Type B pancreatic cell (in vitro differentiated cells): ENCODE data around the gene SLC36A1. TPM values are rescaled to one million over a fixed set of nuclear protein-coding genes. Genes with fewer than 3 reads are reported as not detected.

Source experiments
- DNase-seq: peaks from one replicate; pipeline ENCODE4 v3.0.0; 2021; ENCODE audit warnings: mixed read lengths; ENCODE audit not compliant: unreplicated experiment; ENCODE audit errors: extremely low spot score
- H3K27ac Mint-ChIP-seq: 2 replicates; pipeline ENCODE4 v1.8.0; 2021; ENCODE audit warnings: mild to moderate bottlenecking, mixed read lengths
- H3K27me3 Mint-ChIP-seq: 2 replicates; pipeline ENCODE4 v1.8.0; 2021; ENCODE audit warnings: mixed read lengths
- H3K36me3 Mint-ChIP-seq: 2 replicates; pipeline ENCODE4 v1.8.0; 2021; ENCODE audit warnings: mixed read lengths
- H3K4me1 Mint-ChIP-seq: one replicate; pipeline ENCODE4 v1.8.0; 2021; ENCODE audit warnings: mixed read lengths; ENCODE audit not compliant: unreplicated experiment
- H3K4me3 Mint-ChIP-seq: 2 replicates; pipeline ENCODE4 v1.8.0; 2021; ENCODE audit warnings: mild to moderate bottlenecking, mixed read lengths
- H3K9me3 Mint-ChIP-seq: 2 replicates; pipeline ENCODE4 v1.8.0; 2021; ENCODE audit warnings: mixed read lengths
- total RNA-seq: library from RNA; stranded (reverse); gene quantifications from 2 replicates; pipeline ENCODE4 v1.2.1, GENCODE V29; 2021; ENCODE audit warnings: low replicate concordance
- TF ChIP-seq, protein P1 (sequence below): fragments of 200-600 bp; sonication (generic); conservative IDR thresholded peaks from 2 replicates; pipeline ENCODE4 v1.5.0; 2021; ENCODE audit warnings: antibody characterized with exemption, mild to moderate bottlenecking

SLC36A1 gene
- total RNA-seq, 1 donor from 2014 or later: 15.5 TPM

- Mint-ChIP-seq H3K9me3 (no peaks in the 10 kb centered on the region), H3K4me3 (no peak overlapping the region), H3K36me3 (no peaks in the 10 kb centered on the region), H3K27me3 (no peaks in the 10 kb centered on the region), H3K27ac (no peak overlapping the region), H3K4me1 (no peaks in the 10 kb centered on the region)
- DNase-seq: no peak
- TF ChIP-seq, protein P1, sequence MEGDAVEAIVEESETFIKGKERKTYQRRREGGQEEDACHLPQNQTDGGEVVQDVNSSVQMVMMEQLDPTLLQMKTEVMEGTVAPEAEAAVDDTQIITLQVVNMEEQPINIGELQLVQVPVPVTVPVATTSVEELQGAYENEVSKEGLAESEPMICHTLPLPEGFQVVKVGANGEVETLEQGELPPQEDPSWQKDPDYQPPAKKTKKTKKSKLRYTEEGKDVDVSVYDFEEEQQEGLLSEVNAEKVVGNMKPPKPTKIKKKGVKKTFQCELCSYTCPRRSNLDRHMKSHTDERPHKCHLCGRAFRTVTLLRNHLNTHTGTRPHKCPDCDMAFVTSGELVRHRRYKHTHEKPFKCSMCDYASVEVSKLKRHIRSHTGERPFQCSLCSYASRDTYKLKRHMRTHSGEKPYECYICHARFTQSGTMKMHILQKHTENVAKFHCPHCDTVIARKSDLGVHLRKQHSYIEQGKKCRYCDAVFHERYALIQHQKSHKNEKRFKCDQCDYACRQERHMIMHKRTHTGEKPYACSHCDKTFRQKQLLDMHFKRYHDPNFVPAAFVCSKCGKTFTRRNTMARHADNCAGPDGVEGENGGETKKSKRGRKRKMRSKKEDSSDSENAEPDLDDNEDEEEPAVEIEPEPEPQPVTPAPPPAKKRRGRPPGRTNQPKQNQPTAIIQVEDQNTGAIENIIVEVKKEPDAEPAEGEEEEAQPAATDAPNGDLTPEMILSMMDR: no peak
Observed at GRCh38 chr5:151430731-151431130, 16.7 kb upstream of the SLC36A1 start.

- Mint-ChIP-seq H3K27ac (no peak overlapping the region), H3K36me3 (no peaks in the 10 kb centered on the region), H3K4me1 (no peaks in the 10 kb centered on the region), H3K9me3 (no peaks in the 10 kb centered on the region), H3K27me3 (no peaks in the 10 kb centered on the region), H3K4me3 (no peak overlapping the region)
- DNase-seq: no peak
- TF ChIP-seq, protein P1: no peak
Observed at GRCh38 chr5:151431666-151432065, 15.7 kb upstream of the SLC36A1 start.

- Mint-ChIP-seq H3K9me3 (no peaks in the 10 kb centered on the region), H3K4me1 (no peaks in the 10 kb centered on the region), H3K36me3 (no peaks in the 10 kb centered on the region), H3K4me3 (no peak overlapping the region), H3K27me3 (no peaks in the 10 kb centered on the region), H3K27ac (no peak overlapping the region)
- TF ChIP-seq, protein P1: no peak
- DNase-seq: no peak
Observed at GRCh38 chr5:151432210-151432609, 15.2 kb upstream of the SLC36A1 start.

DNA sequence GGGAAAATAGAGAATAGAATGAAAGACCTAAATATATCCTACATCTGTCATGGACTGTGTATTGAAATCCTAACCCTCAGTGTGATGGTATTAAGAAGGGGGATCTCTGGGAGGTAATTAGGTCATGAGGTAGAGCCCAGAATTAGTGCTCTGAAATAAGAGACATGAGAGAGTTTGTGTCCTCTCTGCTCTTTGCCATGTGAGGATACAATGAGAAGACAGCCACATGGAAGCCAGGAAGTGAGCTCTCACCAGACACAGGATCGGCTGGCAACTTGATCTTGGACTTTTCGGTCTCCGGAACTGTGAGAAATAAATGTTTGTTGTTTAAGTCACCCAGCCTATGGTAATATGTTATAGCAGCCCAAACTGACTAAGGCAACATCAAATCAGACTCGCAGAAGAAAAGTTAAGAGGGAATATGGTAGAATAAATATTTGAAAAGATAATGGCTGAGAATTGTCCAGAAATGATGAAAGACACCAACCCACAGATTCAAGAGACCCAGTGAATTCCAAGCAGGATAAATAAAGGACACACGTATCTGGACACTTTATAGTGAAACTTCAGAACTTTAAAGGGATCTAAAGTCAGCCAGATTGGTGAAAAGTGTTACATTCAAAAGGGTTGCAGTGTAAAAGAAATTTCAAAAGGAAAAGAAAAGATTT is 12.7 kb upstream of the SLC36A1 start:
- Mint-ChIP-seq H3K36me3 (no peaks in the 10 kb centered on the region), H3K27ac (no peak overlapping the region), H3K4me3 (no peak overlapping the region), H3K9me3 (no peaks in the 10 kb centered on the region), H3K4me1 (no peaks in the 10 kb centered on the region), H3K27me3 (peaks cover 6% of the 10 kb centered on the region)
- DNase-seq: no peak
- TF ChIP-seq, protein P1: no peak

DNA sequence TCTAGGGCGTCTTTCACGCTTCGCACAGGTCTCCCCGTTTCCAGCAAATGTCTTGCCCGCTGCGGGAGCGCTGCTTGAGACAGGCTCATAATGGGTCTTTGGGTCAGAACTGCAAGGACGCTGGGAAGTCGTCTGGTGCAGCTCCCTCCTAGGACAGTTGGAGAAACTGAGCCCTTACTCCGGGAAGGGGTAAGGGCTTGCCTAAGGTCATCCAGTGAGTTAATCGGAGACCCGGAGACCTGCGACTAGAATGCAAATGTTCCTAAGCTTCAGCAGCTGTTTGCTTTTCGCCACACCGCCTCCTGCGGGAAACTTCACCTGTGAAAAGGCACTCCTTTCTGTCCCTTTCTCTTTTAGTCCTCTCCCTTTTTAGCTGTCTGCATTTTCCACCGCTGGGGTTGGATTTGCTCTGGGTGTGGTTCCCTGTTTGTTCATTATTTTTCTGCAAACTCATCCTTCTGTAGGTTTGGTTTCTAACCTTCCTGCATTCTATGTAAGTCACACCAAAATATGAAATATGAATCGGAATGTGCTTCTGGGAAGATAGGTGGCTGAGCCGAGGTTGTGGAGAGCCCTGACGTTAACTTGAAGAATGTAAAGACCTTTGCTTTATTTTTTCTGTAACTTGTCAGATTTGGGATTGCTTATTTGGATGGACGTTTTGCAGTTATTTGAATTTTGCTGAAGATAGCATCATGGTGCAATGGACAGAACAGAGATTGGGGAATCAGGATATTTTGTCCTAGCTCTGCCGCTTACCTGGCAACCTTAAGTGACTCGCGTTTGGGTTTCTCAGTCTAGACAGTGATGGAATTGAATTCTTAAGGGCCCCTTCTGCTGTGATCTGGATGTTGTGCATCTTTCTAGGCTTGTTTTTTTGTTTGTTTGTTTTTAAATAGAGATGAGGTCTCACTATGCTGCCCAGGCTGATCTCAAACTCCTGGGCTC is 909 bp downstream of the SLC36A1 start:
- Mint-ChIP-seq H3K4me3 (peak overlapping the region; percentile 97), H3K27ac (peak overlapping the region; percentile 74), H3K27me3 (peaks cover 23% of the 10 kb centered on the region), H3K36me3 (no peaks in the 10 kb centered on the region), H3K4me1 (peaks cover 19% of the 10 kb centered on the region), H3K9me3 (no peaks in the 10 kb centered on the region)
- TF ChIP-seq, protein P1: no peak
- no peak for DNase-seq
